PC-9 (cell line): ENCODE data around the gene CGN.

ENCODE experiments used
- CTCF ChIP-seq: fragments of 200-600 bp; sonication (generic); conservative IDR thresholded peaks from 2 replicates; pipeline ENCODE4 v1.6.1; 2017; ENCODE audit warnings: mixed run types, antibody characterized with exemption, mild to moderate bottlenecking, moderate library complexity
- EZH2 ChIP-seq: fragments of 200-600 bp; sonication (generic); IDR thresholded peaks from 2 replicates; pipeline ENCODE4 v1.8.0; 2017; ENCODE audit warnings: antibody characterized with exemption, low read depth

GRCh38 chr1:151537112-151537511 lies 25.9 kb downstream of the CGN start:
- TF ChIP-seq EZH2 (no peak), CTCF (no peak)
